GM12878 (cell line): Measurements from ENCODE around the gene SPAM1. TPM values are rescaled to one million over a fixed set of nuclear protein-coding genes. Genes with fewer than 3 reads are reported as not detected.

ENCODE experiments used
- ATAC-seq: fragments of 200-7000 bp; cut with Tn5 transposase; 3 replicates; pipeline ENCODE4 v1.9.1; 2020; ENCODE audit warnings: mild to moderate bottlenecking, moderate library complexity
- BruUV-seq: library from RNA; stranded (reverse); fragments of 400-500 nt; replicated peaks from 2 replicates; lab custom pipeline; 2021; lab: Mats Ljungman, UMichigan
- CTCF ChIA-PET: fragments of 300-600 bp; sonication (Branson Sonifier 250); formaldehyde crosslinking; extraction: SDS; loops from one replicate; lab custom pipeline; 2021; ENCODE audit warnings: inconsistent platforms; lab: Yijun Ruan, JAX
- POLR2A ChIA-PET: fragments of 350-600 bp; formaldehyde crosslinking; extraction: SDS; loops from one replicate; lab custom pipeline; 2021; ENCODE audit warnings: inconsistent platforms; lab: Charles Lee
- RAD21 ChIA-PET: fragments of 300-600 bp; sonication (Branson Sonifier 250); formaldehyde crosslinking; loops from one replicate; lab custom pipeline; 2023; ENCODE audit warnings: antibody characterized with exemption; ENCODE audit not compliant: unreplicated experiment; lab: Charles Lee
- SMC1A ChIA-PET: fragments of 300-600 bp; sonication (Branson Sonifier 250); formaldehyde crosslinking; loops from one replicate; lab custom pipeline; 2023; ENCODE audit not compliant: unreplicated experiment, uncharacterized antibody; lab: Charles Lee
- DNase-seq: peaks from one replicate; pipeline ENCODE4 v3.0.0-alpha.2; 2011; ENCODE audit warnings: low read depth, low spot score
- FAIRE-seq: peaks from 3 replicates; lab custom pipeline; 2011; peaks lifted over from hg19 to GRCh38; lab: Jason Lieb, UNC
- H2AFZ ChIP-seq: 2 replicates; pipeline ENCODE4 v1.6.0; 2011; ENCODE audit warnings: low read depth, low read length, control low read depth; ENCODE audit not compliant: control insufficient read depth
- H3K27ac ChIP-seq: 2 replicates; pipeline ENCODE4 v1.5.1; 2011; ENCODE audit warnings: control low read depth; ENCODE audit not compliant: control insufficient read depth, insufficient read depth
- H3K27me3 ChIP-seq, 2 experiments: replicated peaks in 1 of 2; 2 replicates each; pipeline versions ENCODE4 v1.6.0 to v1.6.1; 2011; ENCODE audit warnings: low read length in 1 of 2; ENCODE audit not compliant: control insufficient read depth in 2 of 2, insufficient read depth in 2 of 2
- H3K36me3 ChIP-seq, 2 experiments: 2 replicates each; pipeline ENCODE4 v1.5.1; 2011; ENCODE audit warnings: low read length in 1 of 2; ENCODE audit not compliant: control insufficient read depth in 2 of 2, insufficient read depth in 2 of 2
- H3K4me1 ChIP-seq: 2 replicates; pipeline ENCODE4 v1.6.1; 2011; ENCODE audit warnings: mild to moderate bottlenecking, low read length, moderate library complexity, mixed read lengths; ENCODE audit not compliant: control insufficient read depth, insufficient read depth
- H3K4me2 ChIP-seq: 2 replicates; pipeline ENCODE4 v1.6.0; 2011; ENCODE audit warnings: control low read depth; ENCODE audit not compliant: control insufficient read depth, insufficient read depth
- H3K4me3 ChIP-seq: fragments of 200-600 bp; sonication (generic); 2 replicates; pipeline ENCODE4 v1.5.1; 2016
- H3K79me2 ChIP-seq: 2 replicates; pipeline ENCODE4 v1.6.0; 2011; ENCODE audit warnings: low read length; ENCODE audit not compliant: control insufficient read depth, insufficient read depth
- H3K9ac ChIP-seq: 2 replicates; pipeline ENCODE4 v1.8.0; 2011; ENCODE audit warnings: low read length, control low read depth, mixed read lengths; ENCODE audit not compliant: control insufficient read depth, insufficient read depth
- H3K9me3 ChIP-seq: replicated peaks from 3 replicates; pipeline ENCODE4 v1.5.1; 2011; ENCODE audit warnings: mild to moderate bottlenecking, low read length; ENCODE audit not compliant: control insufficient read depth, insufficient read depth
- H4K20me1 ChIP-seq: 2 replicates; pipeline ENCODE4 v1.6.0; 2011; ENCODE audit not compliant: control insufficient read depth, insufficient read depth
- BCL11A ChIP-seq: IDR thresholded peaks from 2 replicates; pipeline ENCODE4 v1.6.1; 2011; ENCODE audit warnings: low read depth, low read length
- EZH2 ChIP-seq: IDR thresholded peaks from 2 replicates; pipeline ENCODE4 v1.6.1; 2012; ENCODE audit warnings: low read depth, mild to moderate bottlenecking, control low read depth, inconsistent platforms, low read length, borderline replicate concordance; ENCODE audit not compliant: control insufficient read depth
- FOXK2 ChIP-seq: fragments of 450-650 bp; IDR thresholded peaks from 2 replicates; pipeline ENCODE4 v1.6.1; 2017; ENCODE audit warnings: mild to moderate bottlenecking, moderate library complexity
- IKZF1 ChIP-seq: fragments of 450-650 bp; conservative IDR thresholded peaks from 2 replicates; pipeline ENCODE4 v1.6.1; 2017; ENCODE audit warnings: antibody characterized with exemption, mild to moderate bottlenecking
- JUNB ChIP-seq: IDR thresholded peaks from 2 replicates; pipeline ENCODE4 v1.6.1; 2016; ENCODE audit warnings: antibody characterized with exemption, mild to moderate bottlenecking
- KAT2A ChIP-seq: conservative IDR thresholded peaks from 2 replicates; pipeline ENCODE4 v1.6.1; 2011; ENCODE audit warnings: low read depth, low read length; ENCODE audit not compliant: control insufficient read depth
- LARP7 ChIP-seq: fragments of 450-650 bp; IDR thresholded peaks from 2 replicates; pipeline ENCODE4 v1.6.1; 2017; ENCODE audit warnings: mild to moderate bottlenecking
- MYC ChIP-seq: IDR thresholded peaks from 2 replicates; pipeline ENCODE4 v1.6.1; 2011; ENCODE audit warnings: mild to moderate bottlenecking, low read length, moderate library complexity, inconsistent platforms; ENCODE audit not compliant: insufficient read depth, insufficient replicate concordance, insufficient read length, severe bottlenecking
- NFIC ChIP-seq: IDR thresholded peaks from 2 replicates; pipeline ENCODE4 v1.6.1; 2012; ENCODE audit warnings: low read depth, mild to moderate bottlenecking, inconsistent platforms, low read length, moderate library complexity
- NR2C2 ChIP-seq: IDR thresholded peaks from 2 replicates; pipeline ENCODE4 v1.6.1; 2011; ENCODE audit warnings: borderline replicate concordance, low read depth; ENCODE audit not compliant: control insufficient read depth, insufficient read length
- RFX5 ChIP-seq: IDR thresholded peaks from 2 replicates; pipeline ENCODE4 v1.6.1; 2011; ENCODE audit warnings: low read depth, low read length, improper control_type of control experiment
- SMC3 ChIP-seq: IDR thresholded peaks from 2 replicates; pipeline ENCODE4 v1.6.1; 2011; ENCODE audit warnings: low read length, improper control_type of control experiment, borderline replicate concordance
- SREBF1 ChIP-seq: IDR thresholded peaks from 2 replicates; pipeline ENCODE4 v1.6.1; 2012; ENCODE audit warnings: mild to moderate bottlenecking, low read length
- ZSCAN29 ChIP-seq: fragments of 450-650 bp; IDR thresholded peaks from 2 replicates; pipeline ENCODE4 v1.6.1; 2017; ENCODE audit warnings: mild to moderate bottlenecking, moderate library complexity
- WGBS: methylation state at CpG from one replicate; pipeline ENCODE4 v1.1.6; 2016; ENCODE audit warnings: low lambda C conversion rate; ENCODE audit not compliant: insufficient replicate concordance, insufficient coverage; ENCODE audit errors: missing lambda C conversion rate; 5-methylcytosine and 5-hydroxymethylcytosine counted together
- in situ Hi-C: fragments of 300-500 bp; cut with MboI; formaldehyde crosslinking; loops from 9 replicates; pipeline ENCODE4 v1.14.3; 2018; ENCODE audit warnings: mixed read lengths
- intact Hi-C: fragments of 100-400 bp; cut with micrococcal nuclease; formaldehyde crosslinking; loops from one replicate; pipeline ENCODE4 v1.14.2; 2022; ENCODE audit not compliant: unreplicated experiment
- polyA plus RNA-seq, 11 experiments: library from polyadenylated mRNA; depleted of rRNA in 4 of 11; unstranded in 6 of 11; stranded (reverse) in 5 of 11; fragments of >200 nt; fragmentation: Nextera tagmentation in 4 of 11; fragmentation: Illumina TruSeq in 1 of 11; extraction: Ambion mirVana in 4 of 11; extraction: Trizol in 1 of 11; gene quantifications; 1 replicate in 1 of 11; 2 replicates in 10 of 11; pipeline versions ENCODE4 v1.2.1 to v1.2.3, GENCODE V29; 2011 to 2016; ENCODE audit warnings: inconsistent platforms in 2 of 11, missing spikeins in 2 of 11, low read depth in 1 of 11
- total RNA-seq, 4 experiments: library from RNA; depleted of rRNA in 3 of 4; stranded (reverse); fragments of >200 nt in 3 of 4; fragmentation: Illumina TruSeq in 1 of 4; extraction: Trizol in 1 of 4; gene quantifications; 2 replicates each; pipeline versions ENCODE4 v1.2.1 to v1.2.3, GENCODE V29; 2013 to 2021
- TF ChIP-seq, protein P1 (sequence below): fragments of 450-650 bp; IDR thresholded peaks from 2 replicates; pipeline ENCODE4 v1.6.1; 2017; ENCODE audit warnings: antibody characterized with exemption, mild to moderate bottlenecking, moderate library complexity
- TF ChIP-seq, protein P2 (sequence below): IDR thresholded peaks from 2 replicates; pipeline ENCODE4 v1.6.1; 2011; ENCODE audit warnings: low read depth, low read length, improper control_type of control experiment, borderline replicate concordance

Gene SPAM1
- total and polyA plus RNA-seq, 10 of the 15 experiments (the other 5 are each of a cell fraction or from before 2014, with no cell fraction given): not detected

DNA sequence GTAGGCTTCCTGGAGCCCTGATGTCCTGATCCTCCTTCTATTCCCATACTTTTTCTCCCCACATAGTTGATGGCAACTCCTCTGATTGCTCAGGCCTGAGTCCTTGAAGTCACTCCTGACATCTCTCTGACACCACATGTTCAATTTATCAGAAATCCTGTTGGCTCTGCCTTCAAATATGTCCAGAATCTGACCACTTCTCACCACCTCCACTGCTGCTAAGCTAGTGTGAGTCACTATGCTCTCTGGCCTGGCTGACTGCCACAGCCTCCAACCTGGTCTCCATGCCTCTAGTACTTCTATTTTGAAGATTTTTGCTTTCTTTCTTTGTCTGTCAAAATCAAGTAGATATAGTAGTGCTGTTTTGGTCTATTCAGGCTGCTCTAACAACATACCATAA, 54.8 kb downstream of the SPAM1 start:
- in situ Hi-C loops: no loop called here
- no TSS peak for BruUV-seq
- no peak for FAIRE-seq

DNA sequence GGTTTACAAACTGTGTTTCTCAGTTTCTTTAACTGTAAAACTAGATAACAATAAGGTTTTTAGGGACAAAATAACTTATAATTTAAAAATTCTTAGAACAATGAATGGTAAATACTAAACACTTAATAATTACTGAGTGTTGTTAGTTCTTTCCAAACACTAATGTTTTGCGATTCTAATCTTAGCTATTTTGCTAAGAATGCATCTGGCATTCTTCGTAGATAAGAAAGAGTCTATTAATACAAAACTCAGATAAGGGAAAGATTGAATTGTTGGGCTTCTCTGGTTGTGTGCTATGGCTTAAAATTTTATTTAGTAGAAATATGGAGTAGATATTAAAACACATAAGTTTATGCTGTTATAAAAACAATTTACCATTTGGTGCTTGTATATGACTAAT, 62.4 kb downstream of the SPAM1 start:
- WGBS: 48% methylated on average over 2 of the region's 2 CpGs
- SMC1A ChIA-PET: no interaction called here
- Histone ChIP-seq H3K9me3 (no peaks in the 10 kb centered on the region), H3K4me3 (no peak overlapping the region), H3K4me1 (no peaks in the 10 kb centered on the region), H3K79me2 (no peaks in the 10 kb centered on the region), H4K20me1 (no peaks in the 10 kb centered on the region), H3K27me3 (no peaks in the 10 kb centered on the region), H2AFZ (no peak overlapping the region), H3K4me2 (no peak overlapping the region), H3K27ac (no peak overlapping the region), H3K36me3 (no peaks in the 10 kb centered on the region), H3K9ac (no peak overlapping the region)
- no peak for ATAC-seq
- CTCF ChIA-PET: no interaction called here
- RAD21 ChIA-PET: no interaction called here
- FAIRE-seq: no peak
- no peak for DNase-seq
- intact Hi-C loops (no loop called here), in situ Hi-C loops (no loop called here)
- no TSS peak for BruUV-seq
- POLR2A ChIA-PET: no interaction called here
- TF ChIP-seq SREBF1: no peak
- no peak for TF ChIP-seq LARP7
- TF ChIP-seq, protein P1, sequence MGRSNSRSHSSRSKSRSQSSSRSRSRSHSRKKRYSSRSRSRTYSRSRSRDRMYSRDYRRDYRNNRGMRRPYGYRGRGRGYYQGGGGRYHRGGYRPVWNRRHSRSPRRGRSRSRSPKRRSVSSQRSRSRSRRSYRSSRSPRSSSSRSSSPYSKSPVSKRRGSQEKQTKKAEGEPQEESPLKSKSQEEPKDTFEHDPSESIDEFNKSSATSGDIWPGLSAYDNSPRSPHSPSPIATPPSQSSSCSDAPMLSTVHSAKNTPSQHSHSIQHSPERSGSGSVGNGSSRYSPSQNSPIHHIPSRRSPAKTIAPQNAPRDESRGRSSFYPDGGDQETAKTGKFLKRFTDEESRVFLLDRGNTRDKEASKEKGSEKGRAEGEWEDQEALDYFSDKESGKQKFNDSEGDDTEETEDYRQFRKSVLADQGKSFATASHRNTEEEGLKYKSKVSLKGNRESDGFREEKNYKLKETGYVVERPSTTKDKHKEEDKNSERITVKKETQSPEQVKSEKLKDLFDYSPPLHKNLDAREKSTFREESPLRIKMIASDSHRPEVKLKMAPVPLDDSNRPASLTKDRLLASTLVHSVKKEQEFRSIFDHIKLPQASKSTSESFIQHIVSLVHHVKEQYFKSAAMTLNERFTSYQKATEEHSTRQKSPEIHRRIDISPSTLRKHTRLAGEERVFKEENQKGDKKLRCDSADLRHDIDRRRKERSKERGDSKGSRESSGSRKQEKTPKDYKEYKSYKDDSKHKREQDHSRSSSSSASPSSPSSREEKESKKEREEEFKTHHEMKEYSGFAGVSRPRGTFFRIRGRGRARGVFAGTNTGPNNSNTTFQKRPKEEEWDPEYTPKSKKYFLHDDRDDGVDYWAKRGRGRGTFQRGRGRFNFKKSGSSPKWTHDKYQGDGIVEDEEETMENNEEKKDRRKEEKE: no peak
- TF ChIP-seq MYC: no peak
- TF ChIP-seq RFX5: no peak
- no peak for TF ChIP-seq NFIC
- TF ChIP-seq JUNB: no peak
- TF ChIP-seq ZSCAN29: no peak
- TF ChIP-seq KAT2A: no peak

More for the DNA sequence above, 54.8 kb downstream of the SPAM1 start:
- no peak overlapping the region for H3K9ac ChIP-seq
- no peak overlapping the region for H3K4me2 ChIP-seq
- intact Hi-C loops: no loop called here
- CTCF ChIA-PET: no interaction called here
- H3K4me3 ChIP-seq: no peak overlapping the region
- SMC1A ChIA-PET: no interaction called here
- H3K36me3 ChIP-seq: no peaks in the 10 kb centered on the region
- H3K9me3 ChIP-seq: no peaks in the 10 kb centered on the region
- ATAC-seq: no peak
- DNase-seq: no peak
- H3K27ac ChIP-seq: no peak overlapping the region
- TF ChIP-seq EZH2 (no peak), BCL11A (no peak), IKZF1 (no peak), NR2C2 (no peak), SMC3 (no peak), FOXK2 (no peak)
- TF ChIP-seq, protein P2, sequence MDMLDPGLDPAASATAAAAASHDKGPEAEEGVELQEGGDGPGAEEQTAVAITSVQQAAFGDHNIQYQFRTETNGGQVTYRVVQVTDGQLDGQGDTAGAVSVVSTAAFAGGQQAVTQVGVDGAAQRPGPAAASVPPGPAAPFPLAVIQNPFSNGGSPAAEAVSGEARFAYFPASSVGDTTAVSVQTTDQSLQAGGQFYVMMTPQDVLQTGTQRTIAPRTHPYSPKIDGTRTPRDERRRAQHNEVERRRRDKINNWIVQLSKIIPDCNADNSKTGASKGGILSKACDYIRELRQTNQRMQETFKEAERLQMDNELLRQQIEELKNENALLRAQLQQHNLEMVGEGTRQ: no peak
- H3K27me3 ChIP-seq: no peaks in the 10 kb centered on the region
- H2AFZ ChIP-seq: no peak overlapping the region
- H4K20me1 ChIP-seq: no peaks in the 10 kb centered on the region
- RAD21 ChIA-PET: no interaction called here
- no peaks in the 10 kb centered on the region; the same call in 1 of the 2 replicates for H3K4me1 ChIP-seq
- H3K79me2 ChIP-seq: no peaks in the 10 kb centered on the region
- POLR2A ChIA-PET: no interaction called here
